ENCODE data around the gene MORN5.

GRCh38 chr9:122234022-122234748 lies 74.5 kb downstream of the MORN5 start:
- TF ChIP-seq CTCF (conservative IDR thresholded peaks at IDR 0.05 in 1 of 2, IDR thresholded peaks at IDR 0.05 in 1 of 2; ENCODE audit: low read depth in 1 of 2, low read length in 2 of 2), result no peak
- TF ChIP-seq EZH2 (IDR thresholded peaks at IDR 0.05; ENCODE audit: low read length, missing control alignments), result no peak

All from fibroblast of lung (primary cell).